ENCODE data around the gene BAIAP2L1. TPM values are rescaled to one million over a fixed set of nuclear protein-coding genes. Genes with fewer than 3 reads are reported as not detected.

The BAIAP2L1 gene
- total RNA-seq, 6 experiments from 2014 or later = 9.1 to 29.5 (median 25.2) TPM

GRCh38 chr7:98254516-98254915 lies 146.4 kb downstream of the BAIAP2L1 start:
- intact Hi-C loops (cut with DNase I) = no loop called here
- peaks cover 0 to 17% (median 4%) of the 10 kb centered on the region in 4 donors for H3K4me1 ChIP-seq
- no peak for TF ChIP-seq CTCF (IDR thresholded peaks at IDR 0.05)
- TF ChIP-seq POLR2A (IDR thresholded peaks at IDR 0.05) = no peak
- H3K4me3 ChIP-seq = no peak overlapping the region
- H3K9me3 ChIP-seq = no peaks in the 10 kb centered on the region
- H3K27me3 ChIP-seq = no peaks in the 10 kb centered on the region
- peaks cover 0 to 12% (median 0%) of the 10 kb centered on the region in 4 donors for H3K36me3 ChIP-seq
- 100% methylated on average over 4 of the region's 4 CpGs for WGBS (ENCODE audit: insufficient coverage, low coverage, low lambda C conversion rate, missing lambda C conversion rate)
- no peak overlapping the region for H3K27ac ChIP-seq
- ATAC-seq (no peak), DNase-seq (no peak)

GRCh38 chr7:98252425-98253054 lies 148.3 kb downstream of the BAIAP2L1 start:
- Histone ChIP-seq H3K4me1 (peaks cover 0 to 17% (median 4%) of the 10 kb centered on the region in 4 donors), H3K27ac (peak overlapping the region in 2 of 3 donors; percentile 43 to 71), H3K4me3 (peak overlapping the region; percentile 84 to 96 (median 88)), H3K27me3 (no peaks in the 10 kb centered on the region), H3K36me3 (peaks cover 0 to 10% (median 0%) of the 10 kb centered on the region in 4 donors), H3K9me3 (no peaks in the 10 kb centered on the region)
- 31% methylated on average over 17 of the region's 32 CpGs for WGBS (ENCODE audit: insufficient coverage, low coverage, low lambda C conversion rate, missing lambda C conversion rate)
- intact Hi-C loops (cut with DNase I) = no loop called here
- ATAC-seq (no peak), DNase-seq (no peak)
- TF ChIP-seq POLR2A (IDR thresholded peaks at IDR 0.05) (no peak), CTCF (IDR thresholded peaks at IDR 0.05) (no peak)

GRCh38 chr7:98251601-98252424 lies 149.1 kb downstream of the BAIAP2L1 start, which contains the start of gene TECPR1:
TSS of gene TECPR1 (minus strand) at chr7:98252232. CDS start at chr7:98246146, 6,086 bp downstream.
- peak; percentile 98 to 99 (median 98) for ATAC-seq
- peak within 1 kb of the TSS; percentile 84 to 96 (median 88) for H3K4me3 ChIP-seq
- WGBS (ENCODE audit: insufficient coverage, low coverage, low lambda C conversion rate, missing lambda C conversion rate) = 3% methylated on average over 4 of the region's 69 CpGs
- no peaks in the 10 kb centered on the region for H3K9me3 ChIP-seq
- peak within 1 kb of the TSS; percentile 53 to 74 (median 71) for H3K27ac ChIP-seq
- TF ChIP-seq POLR2A (IDR thresholded peaks at IDR 0.05) = peak; percentile 69
- TF ChIP-seq CTCF (IDR thresholded peaks at IDR 0.05) = no peak
- H3K36me3 ChIP-seq = peaks cover 0 to 3% (median 0%) of the 10 kb centered on the region in 4 donors
- H3K4me1 ChIP-seq = peaks cover 0 to 17% (median 4%) of the 10 kb centered on the region in 4 donors
- no peaks in the 10 kb centered on the region for H3K27me3 ChIP-seq
- intact Hi-C loops (cut with DNase I) = no loop called here
- peak; percentile 97 to 98 (median 98) for DNase-seq

DNA sequence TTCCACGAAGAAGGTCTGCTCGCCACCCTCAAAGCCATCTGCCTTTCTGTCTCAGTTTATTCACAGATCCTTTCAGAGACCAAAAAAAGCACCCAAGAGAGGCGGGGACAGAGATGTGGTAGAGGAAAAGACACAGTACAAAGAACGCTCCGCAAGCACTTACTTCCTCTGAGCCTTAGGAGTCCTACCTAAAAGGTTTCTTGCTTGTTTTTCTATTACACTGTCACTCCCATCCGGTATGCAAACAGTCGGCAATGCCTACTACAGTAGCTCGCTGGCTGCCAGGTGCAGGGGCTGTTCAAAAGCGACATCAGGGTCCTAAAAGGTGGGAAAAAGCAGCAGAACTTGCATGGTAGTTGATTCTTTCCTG lies 149.7 kb downstream of the BAIAP2L1 start:
- peaks cover 0 to 17% (median 4%) of the 10 kb centered on the region in 4 donors for H3K4me1 ChIP-seq
- no peaks in the 10 kb centered on the region for H3K9me3 ChIP-seq
- TF ChIP-seq POLR2A (IDR thresholded peaks at IDR 0.05) (no peak), CTCF (IDR thresholded peaks at IDR 0.05) (no peak)
- H3K4me3 ChIP-seq = peak overlapping the region; percentile 84 to 96 (median 88)
- intact Hi-C loops (cut with DNase I) = no loop called here
- no peaks in the 10 kb centered on the region for H3K36me3 ChIP-seq
- WGBS (ENCODE audit: insufficient coverage, low coverage, low lambda C conversion rate, missing lambda C conversion rate) = 45% methylated on average over 9 of the region's 9 CpGs
- H3K27me3 ChIP-seq = no peaks in the 10 kb centered on the region
- peak overlapping the region in 2 of 3 donors; percentile 71 to 74 for H3K27ac ChIP-seq
- DNase-seq (no peak), ATAC-seq (peak in 1 of 4 donors; percentile 1)

All from right lobe of liver (tissue), 6 donors.